Stimulated activated CD4-positive, alpha-beta T cell treated with anti-CD3 and anti-CD28 coated beads, Interleukin-1b, Interleukin-23, amount 100 ng/mL, for 48 hours (primary cell): Measurements from ENCODE around the gene NEMP2.

Experiments
- DNase-seq: peaks from one replicate; pipeline ENCODE4 v3.0.0-alpha.2; 2020

Gene NEMP2

GRCh38 chr2:190554357-190555006 lies 20.0 kb upstream of the NEMP2 start:
- DNase-seq = no peak

- no peak for DNase-seq
Observed at GRCh38 chr2:190553254-190553653, 18.7 kb upstream of the NEMP2 start.

- DNase-seq = no peak
Observed at GRCh38 chr2:190551928-190552327, 17.4 kb upstream of the NEMP2 start.

- DNase-seq = no peak
Observed at GRCh38 chr2:190550137-190550536, 15.6 kb upstream of the NEMP2 start.

- DNase-seq = no peak
Observed at GRCh38 chr2:190547886-190548285, 13.4 kb upstream of the NEMP2 start.

GRCh38 chr2:190546734-190547133 lies 12.2 kb upstream of the NEMP2 start:
- no peak for DNase-seq

- no peak for DNase-seq
Observed at GRCh38 chr2:190545555-190546385, 11.2 kb upstream of the NEMP2 start.

- no peak for DNase-seq
Observed at GRCh38 chr2:190545093-190545492, 10.6 kb upstream of the NEMP2 start.

GRCh38 chr2:190540048-190540447 lies 5.5 kb upstream of the NEMP2 start:
- no peak for DNase-seq

- no peak for DNase-seq
Observed at GRCh38 chr2:190538201-190538600, 3.7 kb upstream of the NEMP2 start.

- DNase-seq = no peak
Observed at GRCh38 chr2:190537765-190538164, 3.2 kb upstream of the NEMP2 start.

- DNase-seq = no peak
Observed at GRCh38 chr2:190535586-190535985, 1.1 kb upstream of the NEMP2 start.

- DNase-seq = no peak
Observed at GRCh38 chr2:190535121-190535439, 558 bp upstream of the NEMP2 start.

GRCh38 chr2:190533968-190534309 lies 583 bp downstream of the NEMP2 start:
- DNase-seq = peak; percentile 64

GRCh38 chr2:190533175-190533967 lies 1.2 kb downstream of the NEMP2 start:
- no peak for DNase-seq

- DNase-seq = no peak
Observed at GRCh38 chr2:190532581-190532980, 1.9 kb downstream of the NEMP2 start.

- DNase-seq = no peak
Observed at GRCh38 chr2:190530248-190530900, 4.1 kb downstream of the NEMP2 start.

GRCh38 chr2:190529486-190530247 lies 4.9 kb downstream of the NEMP2 start:
- DNase-seq = no peak

- no peak for DNase-seq
Observed at GRCh38 chr2:190528521-190529001, 6.0 kb downstream of the NEMP2 start.

- DNase-seq = no peak
Observed at GRCh38 chr2:190527918-190528317, 6.6 kb downstream of the NEMP2 start.

- DNase-seq = no peak
Observed at GRCh38 chr2:190527214-190527613, 7.3 kb downstream of the NEMP2 start.

- DNase-seq = no peak
Observed at GRCh38 chr2:190526105-190526750, 8.3 kb downstream of the NEMP2 start.
